ENCODE data around the gene SMAD6.

Gene SMAD6

GRCh38 chr15:66715181-66715624, 13.2 kb downstream of the SMAD6 start:
- Histone ChIP-seq H3K27ac (ENCODE audit: low read depth, low read length) (no peak overlapping the region), H3K56ac (ENCODE audit: low read length) (peak overlapping the region; percentile 8), H3K4me2 (ENCODE audit: low read length) (no peak overlapping the region), H3K79me2 (ENCODE audit: control insufficient read depth, insufficient read depth, low read length) (peaks cover 70% of the 10 kb centered on the region), H2BK5ac (ENCODE audit: low read length) (no peak overlapping the region), H3K9ac (ENCODE audit: low read length) (no peak overlapping the region), H3K4me3 (ENCODE audit: low read length) (no peak overlapping the region), H2BK15ac (replicated peaks; ENCODE audit: low read depth) (no peak overlapping the region), H3K27me3 (ENCODE audit: insufficient read depth, low read length, poor library complexity) (no peaks in the 10 kb centered on the region), H2AK5ac (ENCODE audit: low read length) (no peak overlapping the region), H4K8ac (ENCODE audit: low read depth, low read length) (no peak overlapping the region), H3K23ac (ENCODE audit: low read length) (no peak overlapping the region), H3K79me1 (ENCODE audit: low read length) (peaks cover 58% of the 10 kb centered on the region), H3K36me3 (ENCODE audit: control insufficient read depth, insufficient read depth, low read length) (peaks cover 44% of the 10 kb centered on the region), H4K5ac (ENCODE audit: low read length) (no peak overlapping the region), H3K4me1 (ENCODE audit: control insufficient read depth, low read depth, low read length) (peaks cover 5% of the 10 kb centered on the region), H3K4ac (ENCODE audit: low read depth, low read length) (no peak overlapping the region), H3K18ac (ENCODE audit: low read length) (no peak overlapping the region), H2BK120ac (ENCODE audit: low read depth, low read length) (no peak overlapping the region)
- no peak for DNase-seq
- WGBS (ENCODE audit: extremely low coverage, insufficient coverage, low lambda C conversion rate) = no CpG with 5 or more reads among the region's 6 CpGs

- Histone ChIP-seq H4K5ac (ENCODE audit: low read length) (no peak overlapping the region), H2AK5ac (ENCODE audit: low read length) (no peak overlapping the region), H3K4ac (ENCODE audit: low read depth, low read length) (no peak overlapping the region), H2BK5ac (ENCODE audit: low read length) (no peak overlapping the region), H4K8ac (ENCODE audit: low read depth, low read length) (no peak overlapping the region), H3K27ac (ENCODE audit: low read depth, low read length) (no peak overlapping the region), H3K9ac (ENCODE audit: low read length) (no peak overlapping the region), H3K23ac (ENCODE audit: low read length) (no peak overlapping the region), H3K79me2 (ENCODE audit: control insufficient read depth, insufficient read depth, low read length) (peaks cover 71% of the 10 kb centered on the region), H3K4me2 (ENCODE audit: low read length) (no peak overlapping the region), H2BK120ac (ENCODE audit: low read depth, low read length) (no peak overlapping the region), H2BK15ac (replicated peaks; ENCODE audit: low read depth) (no peak overlapping the region), H3K4me1 (ENCODE audit: control insufficient read depth, low read depth, low read length) (peaks cover 5% of the 10 kb centered on the region), H3K4me3 (ENCODE audit: low read length) (no peak overlapping the region), H3K56ac (ENCODE audit: low read length) (no peak overlapping the region), H3K27me3 (ENCODE audit: insufficient read depth, low read length, poor library complexity) (no peaks in the 10 kb centered on the region), H3K79me1 (ENCODE audit: low read length) (peaks cover 62% of the 10 kb centered on the region), H3K36me3 (ENCODE audit: control insufficient read depth, insufficient read depth, low read length) (peaks cover 46% of the 10 kb centered on the region), H3K18ac (ENCODE audit: low read length) (no peak overlapping the region)
- DNase-seq = no peak
- no CpG with 5 or more reads among the region's 15 CpGs for WGBS (ENCODE audit: extremely low coverage, insufficient coverage, low lambda C conversion rate)
Measured at GRCh38 chr15:66715720-66716655, 14.0 kb downstream of the SMAD6 start.

- peaks cover 71% of the 10 kb centered on the region for H3K79me2 ChIP-seq (ENCODE audit: control insufficient read depth, insufficient read depth, low read length)
- H4K8ac ChIP-seq (ENCODE audit: low read depth, low read length) = no peak overlapping the region
- no peak overlapping the region for H3K23ac ChIP-seq (ENCODE audit: low read length)
- no peak overlapping the region for H3K9ac ChIP-seq (ENCODE audit: low read length)
- WGBS (ENCODE audit: extremely low coverage, insufficient coverage, low lambda C conversion rate) = no CpG with 5 or more reads among the region's 4 CpGs
- no peak overlapping the region for H3K56ac ChIP-seq (ENCODE audit: low read length)
- no peak overlapping the region for H3K27ac ChIP-seq (ENCODE audit: low read depth, low read length)
- H3K4ac ChIP-seq (ENCODE audit: low read depth, low read length) = no peak overlapping the region
- H3K4me3 ChIP-seq (ENCODE audit: low read length) = no peak overlapping the region
- no peak overlapping the region for H2BK5ac ChIP-seq (ENCODE audit: low read length)
- no peaks in the 10 kb centered on the region for H3K27me3 ChIP-seq (ENCODE audit: insufficient read depth, low read length, poor library complexity)
- peaks cover 64% of the 10 kb centered on the region for H3K79me1 ChIP-seq (ENCODE audit: low read length)
- H3K4me2 ChIP-seq (ENCODE audit: low read length) = no peak overlapping the region
- peaks cover 5% of the 10 kb centered on the region for H3K4me1 ChIP-seq (ENCODE audit: control insufficient read depth, low read depth, low read length)
- no peak overlapping the region for H3K18ac ChIP-seq (ENCODE audit: low read length)
- H2BK120ac ChIP-seq (ENCODE audit: low read depth, low read length) = no peak overlapping the region
- DNase-seq = no peak
- H4K5ac ChIP-seq (ENCODE audit: low read length) = no peak overlapping the region
- H2AK5ac ChIP-seq (ENCODE audit: low read length) = no peak overlapping the region
- peaks cover 49% of the 10 kb centered on the region for H3K36me3 ChIP-seq (ENCODE audit: control insufficient read depth, insufficient read depth, low read length)
- H2BK15ac ChIP-seq (replicated peaks; ENCODE audit: low read depth) = no peak overlapping the region
Measured at GRCh38 chr15:66716656-66717020, 14.6 kb downstream of the SMAD6 start.

GRCh38 chr15:66718220-66718988, 16.4 kb downstream of the SMAD6 start:
- no peak overlapping the region for H2AK5ac ChIP-seq (ENCODE audit: low read length)
- DNase-seq = peak; percentile 56
- no peak overlapping the region for H3K4me3 ChIP-seq (ENCODE audit: low read length)
- H3K27me3 ChIP-seq (ENCODE audit: insufficient read depth, low read length, poor library complexity) = no peaks in the 10 kb centered on the region
- H3K79me1 ChIP-seq (ENCODE audit: low read length) = peaks cover 72% of the 10 kb centered on the region
- H3K56ac ChIP-seq (ENCODE audit: low read length) = no peak overlapping the region
- no CpG with 5 or more reads among the region's 8 CpGs for WGBS (ENCODE audit: extremely low coverage, insufficient coverage, low lambda C conversion rate)
- no peak overlapping the region for H3K4ac ChIP-seq (ENCODE audit: low read depth, low read length)
- H4K5ac ChIP-seq (ENCODE audit: low read length) = no peak overlapping the region
- no peak overlapping the region for H3K4me2 ChIP-seq (ENCODE audit: low read length)
- H4K8ac ChIP-seq (ENCODE audit: low read depth, low read length) = no peak overlapping the region
- no peak overlapping the region for H2BK5ac ChIP-seq (ENCODE audit: low read length)
- H3K23ac ChIP-seq (ENCODE audit: low read length) = no peak overlapping the region
- peaks cover 55% of the 10 kb centered on the region for H3K36me3 ChIP-seq (ENCODE audit: control insufficient read depth, insufficient read depth, low read length)
- no peak overlapping the region for H3K9ac ChIP-seq (ENCODE audit: low read length)
- H2BK15ac ChIP-seq (replicated peaks; ENCODE audit: low read depth) = no peak overlapping the region
- peaks cover 5% of the 10 kb centered on the region for H3K4me1 ChIP-seq (ENCODE audit: control insufficient read depth, low read depth, low read length)
- no peak overlapping the region for H3K27ac ChIP-seq (ENCODE audit: low read depth, low read length)
- H3K79me2 ChIP-seq (ENCODE audit: control insufficient read depth, insufficient read depth, low read length) = peaks cover 83% of the 10 kb centered on the region
- no peak overlapping the region for H3K18ac ChIP-seq (ENCODE audit: low read length)
- H2BK120ac ChIP-seq (ENCODE audit: low read depth, low read length) = no peak overlapping the region

GRCh38 chr15:66719471-66719870, 17.4 kb downstream of the SMAD6 start:
- H3K79me1 ChIP-seq (ENCODE audit: low read length) = peaks cover 68% of the 10 kb centered on the region
- H4K5ac ChIP-seq (ENCODE audit: low read length) = no peak overlapping the region
- no peak overlapping the region for H3K18ac ChIP-seq (ENCODE audit: low read length)
- peaks cover 52% of the 10 kb centered on the region for H3K36me3 ChIP-seq (ENCODE audit: control insufficient read depth, insufficient read depth, low read length)
- H3K4me3 ChIP-seq (ENCODE audit: low read length) = no peak overlapping the region
- no peak overlapping the region for H3K23ac ChIP-seq (ENCODE audit: low read length)
- H2BK5ac ChIP-seq (ENCODE audit: low read length) = no peak overlapping the region
- no peak overlapping the region for H2BK15ac ChIP-seq (replicated peaks; ENCODE audit: low read depth)
- no peak overlapping the region for H3K4ac ChIP-seq (ENCODE audit: low read depth, low read length)
- peaks cover 4% of the 10 kb centered on the region for H3K4me1 ChIP-seq (ENCODE audit: control insufficient read depth, low read depth, low read length)
- H3K56ac ChIP-seq (ENCODE audit: low read length) = no peak overlapping the region
- no peak for DNase-seq
- peaks cover 79% of the 10 kb centered on the region for H3K79me2 ChIP-seq (ENCODE audit: control insufficient read depth, insufficient read depth, low read length)
- H3K9ac ChIP-seq (ENCODE audit: low read length) = no peak overlapping the region
- H3K27me3 ChIP-seq (ENCODE audit: insufficient read depth, low read length, poor library complexity) = no peaks in the 10 kb centered on the region
- H3K4me2 ChIP-seq (ENCODE audit: low read length) = no peak overlapping the region
- WGBS (ENCODE audit: extremely low coverage, insufficient coverage, low lambda C conversion rate) = no CpG with 5 or more reads among the region's 10 CpGs
- H3K27ac ChIP-seq (ENCODE audit: low read depth, low read length) = no peak overlapping the region
- no peak overlapping the region for H4K8ac ChIP-seq (ENCODE audit: low read depth, low read length)
- H2BK120ac ChIP-seq (ENCODE audit: low read depth, low read length) = no peak overlapping the region
- H2AK5ac ChIP-seq (ENCODE audit: low read length) = no peak overlapping the region
